ENCODE results near the gene CYCS. TPM values are rescaled to one million over a fixed set of nuclear protein-coding genes. Genes with fewer than 3 reads are reported as not detected.

Gene CYCS
- 21.2 and 69.6 TPM in 2 replicates for total RNA-seq

DNA sequence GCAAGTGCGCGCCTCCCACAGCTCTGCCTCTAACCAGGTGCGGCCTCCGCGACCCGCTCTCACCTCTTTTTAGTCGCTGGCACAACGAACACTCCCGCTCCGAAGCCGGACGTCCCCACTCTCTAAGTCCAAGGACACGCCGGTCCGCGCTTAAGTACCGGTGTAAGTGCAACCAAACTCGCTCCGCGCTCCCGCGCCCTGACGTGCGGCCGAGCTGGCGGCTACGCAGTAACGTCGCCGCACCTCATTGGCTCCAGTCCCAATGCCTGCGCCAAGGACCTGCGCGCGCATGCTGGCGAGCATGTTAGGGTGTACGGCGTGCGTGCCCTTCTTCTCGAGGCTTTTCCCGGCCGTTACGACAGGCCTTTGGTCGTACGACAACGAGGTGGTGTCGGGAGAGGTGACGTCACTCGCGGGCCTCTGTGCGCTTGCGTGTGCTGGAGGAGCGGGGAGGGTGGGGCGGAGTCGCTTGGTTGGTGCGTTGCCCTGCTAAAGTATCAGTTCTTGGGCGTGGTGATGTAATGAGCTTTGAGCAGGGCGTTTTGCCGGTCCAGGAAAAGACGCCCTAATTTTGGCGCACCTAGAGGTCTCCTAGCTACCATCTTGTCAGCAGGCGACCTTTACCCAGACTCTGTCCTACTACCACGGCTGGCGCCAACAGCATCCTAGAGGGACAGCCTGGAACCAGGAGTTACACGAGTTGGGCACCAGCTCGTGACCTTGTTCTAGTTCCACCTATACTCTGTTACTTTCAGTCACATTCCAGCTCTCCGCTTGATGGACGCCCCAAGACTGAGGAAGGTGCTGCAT lies at the start of gene CYCS:
TSS of gene CYCS (minus strand) at position 124 of the 810 bp plus-strand sequence. CDS start 1,141 bp downstream, outside the sequence.

Other genes starting within 250 kb of the CYCS start
- gene OSBPL3, start 145.1 kb downstream of the CYCS start, total RNA-seq, result 4.7 and 14.5 TPM in 2 replicates
- gene NPVF, start 103.2 kb upstream of the CYCS start, total RNA-seq, result not detected in 2 replicates